H1 (cell line): ENCODE results near the gene PAX3. TPM values are rescaled to one million over a fixed set of nuclear protein-coding genes. Genes with fewer than 3 reads are reported as not detected.

ENCODE experiments used
- CBX8 ChIP-seq: fragments of 300-800, 300-1000 bp; sonication (generic); IDR thresholded peaks from 2 replicates; pipeline ENCODE4 v1.7.1; 2016; ENCODE audit warnings: low read depth, low read length, borderline replicate concordance
- GABPA ChIP-seq: IDR thresholded peaks from 2 replicates; pipeline ENCODE4 v1.6.1; 2011; ENCODE audit warnings: mild to moderate bottlenecking, low read length, moderate library complexity, borderline replicate concordance; ENCODE audit not compliant: insufficient read depth
- KDM5A ChIP-seq: fragments of 200-600 bp; IDR thresholded peaks from 2 replicates; pipeline ENCODE4 v1.7.1; 2012; ENCODE audit warnings: mild to moderate bottlenecking, low read length, inconsistent platforms, mixed read lengths
- RAD21 ChIP-seq, 2 experiments: IDR thresholded peaks in 1 of 2; conservative IDR thresholded peaks in 1 of 2; 2 replicates each; pipeline ENCODE4 v1.6.1; 2011; ENCODE audit warnings: low read depth in 2 of 2, low read length in 2 of 2, improper control_type of control experiment in 1 of 2, inconsistent platforms in 1 of 2, mild to moderate bottlenecking in 1 of 2, moderate library complexity in 1 of 2
- SUZ12 ChIP-seq: fragments of 200-600 bp; sonication (generic); IDR thresholded peaks from 2 replicates; pipeline ENCODE4 v1.6.1; 2012; ENCODE audit warnings: mild to moderate bottlenecking, inconsistent platforms, low read length, moderate library complexity, mixed read lengths
- polyA plus RNA-seq, 7 experiments: library from polyadenylated mRNA; depleted of rRNA in 3 of 7; stranded (reverse) in 5 of 7; unstranded in 2 of 7; fragments of >200 nt in 5 of 7; fragments of 200-250 nt in 2 of 7; gene quantifications; 1 replicate in 5 of 7; 2 replicates in 1 of 7; 4 replicates in 1 of 7; pipeline versions ENCODE4 v1.2.1 to v1.2.3, GENCODE V29; 2011 to 2013; ENCODE audit warnings: missing spikeins in 2 of 7, mixed read lengths in 2 of 7
- total RNA-seq: library from RNA; stranded (reverse); fragmentation: NEBNext Ultra II Directional; extraction: Animal tissue kit (Norgen Biotek cat#: 25700); gene quantifications from 2 replicates; pipeline ENCODE4 v1.2.1, GENCODE V29; 2021

The PAX3 gene
- total and polyA plus RNA-seq, 2 of the 8 experiments (the other 6 are each of a cell fraction or from before 2014, with no cell fraction given): 0.33 TPM; not detected in 1

GRCh38 chr2:222228054-222228453, 70.7 kb downstream of the PAX3 start (continued):
- TF ChIP-seq RAD21 (IDR thresholded peaks at IDR 0.05 in 1 of 2, conservative IDR thresholded peaks at IDR 0.05 in 1 of 2; ENCODE audit: low read depth in 2 of 2, low read length in 2 of 2): no peak
- TF ChIP-seq CBX8: no peak
- TF ChIP-seq KDM5A: no peak
- no peak for TF ChIP-seq GABPA
- no peak for TF ChIP-seq SUZ12
